A673 (cell line): ENCODE results near the gene CHRNA4.

ENCODE experiments used
- CTCF ChIP-seq: fragments of 300-800, 200-600 bp; sonication (generic); conservative IDR thresholded peaks from 2 replicates; pipeline ENCODE4 v1.5.1; 2017; ENCODE audit warnings: low read depth, mild to moderate bottlenecking, antibody characterized with exemption, low read length, moderate library complexity, mixed read lengths
- EZH2 ChIP-seq: fragments of 200-600 bp; sonication (generic); IDR thresholded peaks from 2 replicates; pipeline ENCODE4 v1.6.1; 2017; ENCODE audit warnings: borderline replicate concordance, low read depth, mild to moderate bottlenecking, mixed read lengths, antibody characterized with exemption, low read length; ENCODE audit not compliant: poor library complexity, severe bottlenecking

- TF ChIP-seq CTCF (no peak), EZH2 (no peak)
Observed at GRCh38 chr20:63366390-63367365, 5.5 kb upstream of the CHRNA4 start.
